Brain microvascular endothelial cell (primary cell): ENCODE results near the gene VGLL4.

Experiments
- DNase-seq: peaks from one replicate; pipeline ENCODE4 v3.0.0-alpha.2; 2020
- H3K27ac ChIP-seq: fragments of 250-450 bp; sonication (Bioruptor Pico); 2 replicates; pipeline ENCODE4 v1.5.1; 2020; ENCODE audit warnings: mild to moderate bottlenecking, moderate library complexity
- H3K27me3 ChIP-seq: fragments of 250-450 bp; sonication (Bioruptor Pico); replicated peaks from 2 replicates; pipeline ENCODE4 v1.5.1; 2020; ENCODE audit warnings: mild to moderate bottlenecking
- H3K36me3 ChIP-seq: fragments of 250-450 bp; sonication (Bioruptor Pico); replicated peaks from 2 replicates; pipeline ENCODE4 v1.5.1; 2020; ENCODE audit warnings: mild to moderate bottlenecking
- H3K4me3 ChIP-seq: 2 replicates; pipeline ENCODE4 v1.5.1; 2011; ENCODE audit warnings: low read depth, mild to moderate bottlenecking, control low read depth, low read length, moderate library complexity
- in situ Hi-C: cut with HindIII; loops from 2 replicates; pipeline ENCODE4 v1.10.0; 2017; ENCODE audit warnings: low sequenced_read_pairs, low pct_ligation_motif_present
- TF ChIP-seq, protein P1 (sequence below): IDR thresholded peaks from 2 replicates; pipeline ENCODE4 v1.5.1; 2011; ENCODE audit warnings: low read depth, mild to moderate bottlenecking, moderate library complexity, low read length, control low read depth, inconsistent platforms; ENCODE audit errors: missing control alignments

The VGLL4 gene

DNA sequence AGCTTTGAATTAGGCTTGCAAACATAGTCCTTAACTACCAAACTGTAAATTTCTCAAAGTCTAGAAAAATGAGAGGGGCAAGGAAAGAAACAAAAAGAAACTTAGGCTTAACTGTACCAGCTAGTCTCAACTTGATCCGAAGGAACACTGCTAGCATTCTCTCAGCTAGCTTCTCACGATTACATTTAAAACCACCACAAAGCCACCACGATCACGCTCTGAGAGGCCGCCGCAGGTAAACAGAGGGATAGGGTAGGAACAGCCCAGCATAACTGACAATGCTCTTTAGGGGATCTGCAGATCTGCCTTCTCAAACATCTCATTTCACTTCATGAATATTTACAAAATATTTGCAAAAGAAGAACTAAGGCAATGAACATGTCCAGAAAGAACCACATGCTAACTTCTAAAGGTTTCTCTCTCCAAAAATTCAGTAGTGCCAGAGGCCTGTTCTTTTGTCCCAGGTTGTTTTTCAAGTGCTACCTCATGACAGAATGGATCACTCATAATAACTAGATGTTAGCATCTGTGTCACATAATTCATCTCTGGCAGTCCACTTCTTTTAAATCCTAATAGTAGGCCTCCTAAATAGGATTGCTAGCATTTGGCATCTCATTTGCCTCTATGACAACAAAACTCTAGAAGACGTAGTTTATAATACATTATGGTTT lies 18.9 kb downstream of the VGLL4 start:
- Histone ChIP-seq H3K4me3 (no peak overlapping the region), H3K27ac (no peak overlapping the region), H3K27me3 (no peaks in the 10 kb centered on the region), H3K36me3 (no peaks in the 10 kb centered on the region)
- in situ Hi-C loops = loop anchor here (25.0 kb wide), 1 partner anchor 238 kb away; no protein-coding TSS in a partner anchor
- TF ChIP-seq, protein P1, sequence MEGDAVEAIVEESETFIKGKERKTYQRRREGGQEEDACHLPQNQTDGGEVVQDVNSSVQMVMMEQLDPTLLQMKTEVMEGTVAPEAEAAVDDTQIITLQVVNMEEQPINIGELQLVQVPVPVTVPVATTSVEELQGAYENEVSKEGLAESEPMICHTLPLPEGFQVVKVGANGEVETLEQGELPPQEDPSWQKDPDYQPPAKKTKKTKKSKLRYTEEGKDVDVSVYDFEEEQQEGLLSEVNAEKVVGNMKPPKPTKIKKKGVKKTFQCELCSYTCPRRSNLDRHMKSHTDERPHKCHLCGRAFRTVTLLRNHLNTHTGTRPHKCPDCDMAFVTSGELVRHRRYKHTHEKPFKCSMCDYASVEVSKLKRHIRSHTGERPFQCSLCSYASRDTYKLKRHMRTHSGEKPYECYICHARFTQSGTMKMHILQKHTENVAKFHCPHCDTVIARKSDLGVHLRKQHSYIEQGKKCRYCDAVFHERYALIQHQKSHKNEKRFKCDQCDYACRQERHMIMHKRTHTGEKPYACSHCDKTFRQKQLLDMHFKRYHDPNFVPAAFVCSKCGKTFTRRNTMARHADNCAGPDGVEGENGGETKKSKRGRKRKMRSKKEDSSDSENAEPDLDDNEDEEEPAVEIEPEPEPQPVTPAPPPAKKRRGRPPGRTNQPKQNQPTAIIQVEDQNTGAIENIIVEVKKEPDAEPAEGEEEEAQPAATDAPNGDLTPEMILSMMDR = no peak
- DNase-seq = no peak

DNA sequence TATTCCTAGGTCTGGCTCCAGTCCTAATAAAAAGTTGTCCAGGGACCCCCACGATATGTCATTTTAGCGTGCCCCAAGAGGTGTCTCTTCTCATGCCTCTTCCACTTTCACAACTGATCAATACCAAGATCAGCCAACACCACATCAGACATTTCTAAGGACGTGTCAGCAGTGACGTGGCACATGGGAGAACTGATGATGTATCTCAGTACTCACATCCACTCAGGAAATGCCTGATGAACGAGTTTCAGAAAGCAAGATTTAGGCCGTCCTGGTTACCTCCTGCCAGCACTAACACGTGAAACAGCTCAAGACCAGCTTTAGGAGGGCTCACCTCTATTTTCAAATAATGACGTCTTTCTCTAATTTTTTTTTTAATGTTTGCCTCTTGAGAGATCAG lies 19.6 kb downstream of the VGLL4 start:
- Histone ChIP-seq H3K27me3 (no peaks in the 10 kb centered on the region), H3K27ac (no peak overlapping the region), H3K36me3 (no peaks in the 10 kb centered on the region), H3K4me3 (no peak overlapping the region)
- TF ChIP-seq, protein P1 = no peak
- DNase-seq = peak; percentile 38
- in situ Hi-C loops = no loop called here

DNA sequence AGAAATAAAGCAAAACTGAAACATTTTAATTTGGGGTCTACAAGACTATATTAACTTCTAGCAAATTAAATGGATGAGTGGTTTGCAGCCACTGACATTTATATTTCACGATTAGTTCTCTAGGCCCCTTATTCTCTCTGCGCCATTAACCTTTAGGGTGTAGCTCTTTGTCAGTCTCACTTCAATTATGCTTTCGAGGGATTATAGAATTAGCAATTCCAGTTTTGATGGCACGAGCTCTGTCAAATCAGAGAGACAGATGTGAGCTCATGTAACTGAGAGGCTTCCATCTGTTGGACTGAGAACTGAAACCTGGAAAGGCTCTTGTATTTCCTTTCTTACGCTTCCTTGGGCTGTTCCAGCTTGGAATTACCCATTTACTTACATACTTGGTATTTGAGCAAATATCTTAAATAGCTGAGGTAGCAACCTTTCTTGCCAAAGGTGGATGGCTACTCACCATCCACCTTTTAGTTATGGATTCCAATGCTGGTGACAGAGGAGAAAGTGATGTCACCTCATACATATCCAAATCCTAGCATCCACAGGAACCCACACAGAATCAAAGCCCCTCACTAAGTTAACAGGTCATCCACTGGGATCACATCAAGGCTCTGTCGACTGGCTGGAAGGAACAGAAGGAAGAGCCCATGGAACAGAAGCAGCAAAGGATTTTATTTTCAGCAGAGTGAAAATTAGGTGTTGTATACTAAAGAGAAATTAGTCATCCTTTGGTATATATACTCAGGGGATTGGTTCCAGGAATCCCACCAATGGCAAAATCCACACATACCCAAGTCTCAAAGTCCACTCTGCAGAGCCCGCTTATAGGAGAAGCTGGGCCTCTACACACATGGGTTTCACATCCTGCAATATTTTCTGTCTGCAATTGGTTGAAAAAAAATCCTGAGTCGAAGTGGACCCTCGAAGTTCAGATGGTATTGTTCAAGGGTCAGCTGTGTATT lies 20.8 kb downstream of the VGLL4 start:
- no peaks in the 10 kb centered on the region for H3K27me3 ChIP-seq
- DNase-seq = no peak
- H3K4me3 ChIP-seq = no peak overlapping the region
- no peaks in the 10 kb centered on the region for H3K36me3 ChIP-seq
- TF ChIP-seq, protein P1 = no peak
- in situ Hi-C loops = no loop called here
- no peak overlapping the region for H3K27ac ChIP-seq

DNA sequence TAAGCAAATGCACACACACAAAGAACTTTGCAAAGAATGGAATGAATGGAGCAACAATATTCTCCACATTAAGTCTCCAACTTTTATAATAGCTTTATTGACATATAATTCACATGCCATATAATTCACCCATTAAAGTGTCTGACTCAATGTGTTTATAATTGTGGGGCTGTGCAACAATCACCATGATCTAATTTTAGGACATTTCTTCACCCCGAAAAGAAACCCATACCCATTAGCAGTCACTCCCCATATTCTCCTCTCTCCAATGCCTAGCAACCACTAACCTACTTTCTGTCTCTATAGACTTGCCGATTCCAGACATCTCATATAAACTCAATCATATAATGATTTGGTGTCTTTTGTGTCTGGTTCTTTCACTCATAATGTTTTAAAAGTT lies 22.6 kb downstream of the VGLL4 start:
- TF ChIP-seq, protein P1 = no peak
- H3K4me3 ChIP-seq = no peak overlapping the region
- in situ Hi-C loops = no loop called here
- H3K27ac ChIP-seq = no peak overlapping the region
- no peaks in the 10 kb centered on the region for H3K27me3 ChIP-seq
- H3K36me3 ChIP-seq = no peaks in the 10 kb centered on the region
- no peak for DNase-seq

DNA sequence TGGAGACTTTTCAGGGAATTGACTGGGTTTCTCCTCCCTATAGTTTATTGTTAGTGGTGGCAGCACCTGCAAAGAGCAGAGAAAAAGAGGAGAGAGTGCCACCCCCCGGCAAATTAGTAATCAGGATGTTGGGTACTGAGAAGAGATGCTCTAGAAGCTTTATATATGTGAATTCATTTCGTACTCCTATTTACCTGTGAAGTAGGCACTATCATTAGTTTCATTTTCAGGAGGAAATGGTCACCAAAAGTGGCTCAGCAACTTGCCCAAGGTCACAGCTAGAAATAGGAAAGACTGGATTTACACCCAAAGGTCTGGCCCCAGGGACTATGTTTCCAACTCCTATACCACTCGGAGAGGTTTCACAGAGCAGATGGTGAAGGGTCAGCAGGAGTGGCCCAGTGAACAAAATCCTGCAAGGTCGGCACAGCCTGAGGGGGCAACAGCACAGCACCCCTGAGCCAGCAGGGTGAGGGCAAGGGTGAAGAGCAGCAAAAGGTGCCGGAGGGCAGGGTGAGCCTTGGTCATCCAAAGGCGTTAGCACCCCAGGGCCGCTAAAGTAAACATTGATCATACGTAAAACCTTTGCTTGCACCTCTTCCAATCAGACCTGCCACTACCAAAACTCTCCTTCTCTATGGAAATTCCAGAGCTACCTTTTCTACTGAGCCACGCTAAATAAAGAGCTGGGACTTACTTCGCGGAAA lies 23.6 kb downstream of the VGLL4 start:
- H3K36me3 ChIP-seq = no peaks in the 10 kb centered on the region
- H3K27me3 ChIP-seq = no peaks in the 10 kb centered on the region
- H3K4me3 ChIP-seq = no peak overlapping the region
- in situ Hi-C loops = no loop called here
- no peak overlapping the region for H3K27ac ChIP-seq
- no peak for DNase-seq
- TF ChIP-seq, protein P1 = no peak
